Astrocyte (in vitro differentiated cells and primary cell): ENCODE data around the gene MS4A18. TPM values are rescaled to one million over a fixed set of nuclear protein-coding genes. Genes with fewer than 3 reads are reported as not detected.

Experiments used
- DNase-seq: peaks from one replicate; pipeline ENCODE4 v3.0.0-alpha.2; 2010; ENCODE audit warnings: low read depth
- FAIRE-seq: peaks from 2 replicates; lab custom pipeline; 2011; peaks lifted over from hg19 to GRCh38; lab: Jason Lieb, UNC
- H2AFZ ChIP-seq: 2 replicates; pipeline ENCODE4 v1.6.0; 2012; ENCODE audit warnings: low read depth, low read length, inconsistent platforms
- H3K27ac ChIP-seq: 2 replicates; pipeline ENCODE4 v1.5.1; 2011; ENCODE audit warnings: low read depth, low read length, inconsistent platforms
- H3K27me3 ChIP-seq: 2 replicates; pipeline ENCODE4 v1.6.0; 2011; ENCODE audit warnings: low read length, inconsistent platforms; ENCODE audit not compliant: insufficient read depth
- H3K36me3 ChIP-seq: 2 replicates; pipeline ENCODE4 v1.5.1; 2011; ENCODE audit warnings: low read length, inconsistent platforms; ENCODE audit not compliant: insufficient read depth
- H3K4me1 ChIP-seq: 2 replicates; pipeline ENCODE4 v1.5.1; 2011; ENCODE audit warnings: low read length, inconsistent platforms; ENCODE audit not compliant: insufficient read depth
- H3K4me2 ChIP-seq: 2 replicates; pipeline ENCODE4 v1.6.0; 2012; ENCODE audit warnings: low read length, inconsistent platforms
- H3K4me3 ChIP-seq: 2 replicates; pipeline ENCODE4 v1.5.1; 2011; ENCODE audit warnings: low read depth, mild to moderate bottlenecking, low read length, inconsistent platforms; ENCODE audit not compliant: insufficient read depth
- H3K79me2 ChIP-seq: 2 replicates; pipeline ENCODE4 v1.6.0; 2012; ENCODE audit warnings: mild to moderate bottlenecking, low read length, inconsistent platforms; ENCODE audit not compliant: insufficient read depth
- H3K9ac ChIP-seq: 2 replicates; pipeline ENCODE4 v1.6.0; 2012; ENCODE audit warnings: mild to moderate bottlenecking, low read length, inconsistent platforms
- H3K9me3 ChIP-seq: 2 replicates; pipeline ENCODE4 v1.5.1; 2012; ENCODE audit warnings: low read depth, mild to moderate bottlenecking, low read length, inconsistent platforms; ENCODE audit not compliant: insufficient read depth
- H4K20me1 ChIP-seq: 2 replicates; pipeline ENCODE4 v1.6.0; 2012; ENCODE audit warnings: low read length, inconsistent platforms; ENCODE audit not compliant: insufficient read depth
- H3K27ac Mint-ChIP-seq: one replicate; pipeline ENCODE4 v1.8.0; 2021; ENCODE audit warnings: mild to moderate bottlenecking, mixed read lengths; ENCODE audit not compliant: unreplicated experiment
- H3K27me3 Mint-ChIP-seq: one replicate; pipeline ENCODE4 v1.8.0; 2021; ENCODE audit warnings: low read depth, mixed read lengths; ENCODE audit not compliant: unreplicated experiment
- H3K36me3 Mint-ChIP-seq: one replicate; pipeline ENCODE4 v1.8.0; 2021; ENCODE audit warnings: low read depth, mixed read lengths; ENCODE audit not compliant: unreplicated experiment
- H3K4me1 Mint-ChIP-seq: one replicate; pipeline ENCODE4 v1.8.0; 2021; ENCODE audit warnings: low read depth, mixed read lengths; ENCODE audit not compliant: unreplicated experiment
- H3K4me3 Mint-ChIP-seq: one replicate; pipeline ENCODE4 v1.8.0; 2021; ENCODE audit warnings: mild to moderate bottlenecking, moderate library complexity, mixed read lengths; ENCODE audit not compliant: unreplicated experiment
- H3K9me3 Mint-ChIP-seq: one replicate; pipeline ENCODE4 v1.8.0; 2021; ENCODE audit warnings: mild to moderate bottlenecking, mixed read lengths; ENCODE audit not compliant: unreplicated experiment
- CTCF ChIP-seq: IDR thresholded peaks from 2 replicates; pipeline ENCODE4 v1.5.1; 2011; ENCODE audit warnings: low read depth, mild to moderate bottlenecking, inconsistent platforms, low read length, moderate library complexity; ENCODE audit not compliant: insufficient read depth
- EZH2 ChIP-seq: IDR thresholded peaks from 2 replicates; pipeline ENCODE4 v1.6.1; 2012; ENCODE audit warnings: mild to moderate bottlenecking, low read length, inconsistent platforms; ENCODE audit not compliant: insufficient read depth
- total RNA-seq: library from RNA; stranded (reverse); gene quantifications from 2 replicates; pipeline ENCODE4 v1.2.1, GENCODE V29; 2021

Gene MS4A18
- total RNA-seq, 1 donor from 2014 or later = not detected

GRCh38 chr11:60761436-60762190 lies 37.1 kb downstream of the MS4A18 start:
- Histone ChIP-seq H4K20me1 (no peaks in the 10 kb centered on the region), H3K4me1 (no peaks in the 10 kb centered on the region), H3K36me3 (no peaks in the 10 kb centered on the region), H2AFZ (no peak overlapping the region), H3K27ac (no peak overlapping the region), H3K79me2 (no peaks in the 10 kb centered on the region), H3K9me3 (no peaks in the 10 kb centered on the region), H3K9ac (no peak overlapping the region), H3K27me3 (peaks cover 2% of the 10 kb centered on the region), H3K4me2 (no peak overlapping the region), H3K4me3 (no peak overlapping the region)
- Mint-ChIP-seq H3K9me3 (peaks cover 3% of the 10 kb centered on the region), H3K4me1 (peaks cover 2% of the 10 kb centered on the region), H3K27ac (no peak overlapping the region), H3K27me3 (no peaks in the 10 kb centered on the region), H3K4me3 (no peak overlapping the region), H3K36me3 (no peaks in the 10 kb centered on the region)
- FAIRE-seq (no peak), DNase-seq (no peak)
- TF ChIP-seq EZH2 = no peak
- no peak for TF ChIP-seq CTCF

GRCh38 chr11:60762851-60763691 lies 38.6 kb downstream of the MS4A18 start:
- no peak for TF ChIP-seq CTCF
- TF ChIP-seq EZH2 = no peak
- H3K79me2 ChIP-seq = no peaks in the 10 kb centered on the region
- H3K27me3 ChIP-seq = peaks cover 2% of the 10 kb centered on the region
- no peak overlapping the region for H3K4me3 Mint-ChIP-seq
- no peak for DNase-seq
- no peak overlapping the region for H3K9ac ChIP-seq
- no peaks in the 10 kb centered on the region for H3K36me3 ChIP-seq
- FAIRE-seq = no peak
- H2AFZ ChIP-seq = no peak overlapping the region
- no peak overlapping the region for H3K27ac Mint-ChIP-seq
- H3K27ac ChIP-seq = no peak overlapping the region
- H3K4me3 ChIP-seq = no peak overlapping the region
- peaks cover 6% of the 10 kb centered on the region for H3K9me3 Mint-ChIP-seq
- H4K20me1 ChIP-seq = no peaks in the 10 kb centered on the region
- H3K27me3 Mint-ChIP-seq = peaks cover 5% of the 10 kb centered on the region
- peaks cover 2% of the 10 kb centered on the region for H3K4me1 Mint-ChIP-seq
- H3K9me3 ChIP-seq = no peaks in the 10 kb centered on the region
- no peaks in the 10 kb centered on the region for H3K4me1 ChIP-seq
- no peak overlapping the region for H3K4me2 ChIP-seq
- H3K36me3 Mint-ChIP-seq = no peaks in the 10 kb centered on the region
